Astrocyte (in vitro differentiated cells and primary cell): Measurements from ENCODE around the gene RMND5A.
"Not testable (repeated sequence)": the region's sequence is repeated elsewhere in the genome, so short reads cannot be mapped to it uniquely, and the experiment has no call there.

Experiments used
- EZH2 ChIP-seq: IDR thresholded peaks from 2 replicates; pipeline ENCODE4 v1.6.1; 2012; ENCODE audit warnings: mild to moderate bottlenecking, low read length, inconsistent platforms; ENCODE audit not compliant: insufficient read depth
- TF ChIP-seq, protein P1 (sequence below): IDR thresholded peaks from 2 replicates; pipeline ENCODE4 v1.5.1; 2011; ENCODE audit warnings: low read depth, mild to moderate bottlenecking, inconsistent platforms, low read length, moderate library complexity; ENCODE audit not compliant: insufficient read depth

DNA sequence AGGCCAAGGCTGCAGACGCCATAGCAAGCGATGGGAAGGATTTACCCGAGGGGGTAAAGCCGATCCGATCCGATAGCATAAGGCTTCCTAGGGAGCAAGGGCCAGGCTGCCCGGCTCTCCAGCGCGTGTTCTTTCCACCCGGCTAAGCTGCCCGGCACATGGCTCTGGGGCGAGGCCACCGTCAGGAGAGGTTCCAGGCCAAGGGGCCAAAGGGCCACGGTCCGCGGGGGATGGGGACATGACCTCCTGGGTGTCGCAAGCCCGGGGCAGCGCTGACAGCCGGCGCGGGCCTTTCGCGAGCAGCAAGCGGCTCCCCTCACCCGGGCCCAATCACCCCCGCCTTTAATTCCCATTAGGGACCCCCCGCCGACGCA is 841 bp upstream of the RMND5A start:
- TF ChIP-seq, protein P1, sequence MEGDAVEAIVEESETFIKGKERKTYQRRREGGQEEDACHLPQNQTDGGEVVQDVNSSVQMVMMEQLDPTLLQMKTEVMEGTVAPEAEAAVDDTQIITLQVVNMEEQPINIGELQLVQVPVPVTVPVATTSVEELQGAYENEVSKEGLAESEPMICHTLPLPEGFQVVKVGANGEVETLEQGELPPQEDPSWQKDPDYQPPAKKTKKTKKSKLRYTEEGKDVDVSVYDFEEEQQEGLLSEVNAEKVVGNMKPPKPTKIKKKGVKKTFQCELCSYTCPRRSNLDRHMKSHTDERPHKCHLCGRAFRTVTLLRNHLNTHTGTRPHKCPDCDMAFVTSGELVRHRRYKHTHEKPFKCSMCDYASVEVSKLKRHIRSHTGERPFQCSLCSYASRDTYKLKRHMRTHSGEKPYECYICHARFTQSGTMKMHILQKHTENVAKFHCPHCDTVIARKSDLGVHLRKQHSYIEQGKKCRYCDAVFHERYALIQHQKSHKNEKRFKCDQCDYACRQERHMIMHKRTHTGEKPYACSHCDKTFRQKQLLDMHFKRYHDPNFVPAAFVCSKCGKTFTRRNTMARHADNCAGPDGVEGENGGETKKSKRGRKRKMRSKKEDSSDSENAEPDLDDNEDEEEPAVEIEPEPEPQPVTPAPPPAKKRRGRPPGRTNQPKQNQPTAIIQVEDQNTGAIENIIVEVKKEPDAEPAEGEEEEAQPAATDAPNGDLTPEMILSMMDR = not testable (repeated sequence)
- TF ChIP-seq EZH2 = not testable (repeated sequence)
